ENCODE data around the gene KCNJ12.
"Not testable (repeated sequence)": the region's sequence is repeated elsewhere in the genome, so short reads cannot be mapped to it uniquely, and the experiment has no call there.

- TF ChIP-seq, protein P1, sequence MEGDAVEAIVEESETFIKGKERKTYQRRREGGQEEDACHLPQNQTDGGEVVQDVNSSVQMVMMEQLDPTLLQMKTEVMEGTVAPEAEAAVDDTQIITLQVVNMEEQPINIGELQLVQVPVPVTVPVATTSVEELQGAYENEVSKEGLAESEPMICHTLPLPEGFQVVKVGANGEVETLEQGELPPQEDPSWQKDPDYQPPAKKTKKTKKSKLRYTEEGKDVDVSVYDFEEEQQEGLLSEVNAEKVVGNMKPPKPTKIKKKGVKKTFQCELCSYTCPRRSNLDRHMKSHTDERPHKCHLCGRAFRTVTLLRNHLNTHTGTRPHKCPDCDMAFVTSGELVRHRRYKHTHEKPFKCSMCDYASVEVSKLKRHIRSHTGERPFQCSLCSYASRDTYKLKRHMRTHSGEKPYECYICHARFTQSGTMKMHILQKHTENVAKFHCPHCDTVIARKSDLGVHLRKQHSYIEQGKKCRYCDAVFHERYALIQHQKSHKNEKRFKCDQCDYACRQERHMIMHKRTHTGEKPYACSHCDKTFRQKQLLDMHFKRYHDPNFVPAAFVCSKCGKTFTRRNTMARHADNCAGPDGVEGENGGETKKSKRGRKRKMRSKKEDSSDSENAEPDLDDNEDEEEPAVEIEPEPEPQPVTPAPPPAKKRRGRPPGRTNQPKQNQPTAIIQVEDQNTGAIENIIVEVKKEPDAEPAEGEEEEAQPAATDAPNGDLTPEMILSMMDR (IDR thresholded peaks at IDR 0.05) = not testable (repeated sequence)
- not testable (repeated sequence) for TF ChIP-seq POLR2A, EP300 (IDR thresholded peaks at IDR 0.05)
These were observed 32.7 kb downstream of the KCNJ12 start for GRCh38 chr17:21408766-21409300.
